HK-2 (cell line): Measurements from ENCODE around the gene TRPM3.
"Not testable (repeated sequence)": the region's sequence is repeated elsewhere in the genome, so short reads cannot be mapped to it uniquely, and the experiment has no call there.

Experiments
- DNase-seq: peaks from one replicate; pipeline ENCODE4 v3.0.0-alpha.2; 2018; ENCODE audit not compliant: unreplicated experiment

TRPM3 gene

DNA sequence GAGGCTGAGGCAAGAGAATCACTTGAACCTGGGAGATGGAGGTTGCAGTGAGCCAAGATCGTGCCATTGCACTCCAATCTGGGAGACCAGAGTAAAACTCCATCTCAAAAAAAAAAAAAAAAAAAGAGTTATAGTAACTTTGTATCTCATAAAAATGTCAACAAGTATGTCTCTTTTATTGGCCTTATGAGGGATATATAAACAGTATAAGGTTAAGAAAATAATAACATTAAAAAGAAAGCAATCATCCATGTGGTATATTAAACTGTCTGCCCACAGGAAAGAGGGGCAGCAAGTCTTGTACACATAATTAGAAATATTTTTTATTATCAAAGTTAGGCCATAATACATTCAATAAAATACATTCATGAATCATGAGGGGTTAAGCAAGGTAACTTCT is 447.6 kb downstream of the TRPM3 start:
- DNase-seq = no peak

DNA sequence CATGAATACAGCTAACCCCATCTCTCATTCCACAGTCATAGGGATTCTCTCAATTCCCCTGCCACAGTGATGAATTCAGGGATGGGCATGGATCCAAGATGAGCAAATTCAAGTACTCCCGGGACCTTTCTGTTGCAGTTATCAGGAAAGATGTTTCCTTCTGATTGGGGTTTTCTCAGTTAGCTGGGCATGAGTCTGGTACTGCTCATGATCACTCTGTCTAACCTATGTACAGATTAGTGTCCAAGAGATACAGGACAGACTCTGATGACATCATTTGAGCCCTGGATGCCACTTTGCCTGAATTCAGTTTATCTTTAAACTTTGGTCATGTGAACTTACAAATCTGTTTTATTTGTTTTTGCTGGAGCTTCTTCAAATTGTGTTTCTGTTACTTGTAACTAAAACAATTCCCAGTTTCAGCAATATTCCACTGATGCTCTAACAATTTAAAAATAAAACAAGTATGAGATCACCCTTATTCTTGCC is 449.2 kb downstream of the TRPM3 start:
- DNase-seq = no peak

DNA sequence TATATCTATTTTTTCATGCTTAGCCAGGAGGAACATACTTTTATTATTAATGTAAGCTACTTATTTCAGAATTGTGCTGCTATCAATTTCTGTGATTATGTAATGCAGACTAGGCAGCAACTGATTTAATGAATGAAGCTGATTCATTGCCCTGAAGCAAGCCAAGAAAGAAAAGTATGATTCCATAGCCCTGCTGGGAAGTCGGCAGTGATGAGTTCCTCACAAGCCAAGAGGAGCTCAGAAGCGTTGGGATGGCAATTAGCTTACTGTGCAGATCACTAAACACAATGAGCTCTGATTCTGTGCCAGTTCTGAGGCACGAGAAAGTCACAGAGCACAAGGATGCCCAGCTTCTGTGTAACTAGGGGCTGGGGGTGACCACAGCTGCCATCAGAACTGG is 452.7 kb downstream of the TRPM3 start:
- no peak for DNase-seq

DNA sequence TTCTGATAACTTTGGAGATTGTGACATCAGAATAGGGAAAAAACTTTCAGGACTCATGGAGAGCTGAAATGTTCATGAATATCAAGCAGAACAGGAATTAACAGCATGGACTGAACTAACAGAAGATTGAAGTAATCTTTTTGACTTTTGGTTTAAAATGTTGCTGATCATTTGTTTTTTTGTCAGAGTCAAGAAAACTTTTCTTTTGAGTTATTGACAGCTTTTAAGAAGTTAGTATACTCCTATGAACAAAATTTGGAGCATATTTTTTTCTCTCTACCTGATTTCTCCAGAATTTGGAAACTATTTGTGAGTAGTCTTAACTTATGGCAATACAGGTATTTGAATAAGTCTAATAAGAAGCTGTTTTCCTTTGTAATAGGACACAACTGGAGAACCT is 462.7 kb downstream of the TRPM3 start:
- DNase-seq = no peak

DNA sequence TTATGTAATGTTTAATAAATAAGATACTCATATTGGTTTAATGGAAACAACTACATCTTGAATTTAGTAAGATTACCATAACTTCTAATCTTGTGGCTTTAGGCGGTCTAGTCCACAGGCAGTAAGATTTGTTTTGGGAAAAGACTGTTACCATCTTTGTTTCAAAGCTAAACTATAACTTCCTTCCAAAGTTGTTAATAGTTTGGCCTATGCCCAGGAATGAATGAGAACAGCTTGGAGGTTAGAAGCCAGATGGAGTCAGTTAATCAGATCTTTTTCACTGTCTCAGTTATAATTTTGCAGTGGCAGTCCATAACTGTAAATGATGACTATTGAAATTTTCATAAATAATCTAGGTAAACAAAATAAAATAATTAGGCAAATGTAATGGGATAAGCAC is 465.1 kb downstream of the TRPM3 start:
- no peak for DNase-seq

DNA sequence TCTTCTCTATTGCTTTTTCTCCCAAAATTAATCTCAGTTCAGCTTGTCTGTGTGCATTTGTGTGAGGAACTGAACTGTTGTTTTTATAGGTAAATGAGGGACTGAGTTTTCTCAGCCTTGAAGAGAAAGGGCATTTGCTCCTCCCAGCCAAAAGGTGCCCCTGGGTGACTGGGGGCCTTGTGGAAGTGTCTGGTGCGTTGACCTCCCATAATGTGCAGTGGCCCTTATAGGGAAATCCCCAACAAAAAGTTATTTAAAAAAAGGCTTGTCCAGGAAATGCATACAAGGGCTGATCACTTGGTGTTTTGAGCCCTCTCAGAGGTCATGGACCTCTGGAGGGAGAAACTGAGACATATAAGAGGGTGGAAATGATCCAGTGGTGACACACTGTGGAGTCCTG is 467.3 kb downstream of the TRPM3 start:
- no peak for DNase-seq

DNA sequence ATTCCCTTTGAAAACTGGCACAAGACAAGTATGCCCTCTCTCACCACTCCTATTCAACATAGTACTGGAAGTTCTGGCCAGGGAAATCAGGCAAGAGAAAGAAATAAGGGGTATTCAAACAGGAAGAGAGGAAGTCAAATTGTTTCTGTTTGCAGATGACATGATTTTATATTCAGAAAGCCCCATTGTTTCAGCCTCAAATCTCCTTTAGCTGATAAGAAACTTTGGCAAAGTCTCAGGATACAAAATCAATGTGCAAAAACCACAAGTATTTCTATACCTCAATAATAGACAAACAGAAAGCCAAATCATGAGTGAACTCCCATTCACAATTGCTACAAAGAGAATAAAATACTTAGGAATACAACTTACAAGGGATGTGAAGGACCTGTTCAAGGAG is 476.8 kb downstream of the TRPM3 start:
- DNase-seq = not testable (repeated sequence)

DNA sequence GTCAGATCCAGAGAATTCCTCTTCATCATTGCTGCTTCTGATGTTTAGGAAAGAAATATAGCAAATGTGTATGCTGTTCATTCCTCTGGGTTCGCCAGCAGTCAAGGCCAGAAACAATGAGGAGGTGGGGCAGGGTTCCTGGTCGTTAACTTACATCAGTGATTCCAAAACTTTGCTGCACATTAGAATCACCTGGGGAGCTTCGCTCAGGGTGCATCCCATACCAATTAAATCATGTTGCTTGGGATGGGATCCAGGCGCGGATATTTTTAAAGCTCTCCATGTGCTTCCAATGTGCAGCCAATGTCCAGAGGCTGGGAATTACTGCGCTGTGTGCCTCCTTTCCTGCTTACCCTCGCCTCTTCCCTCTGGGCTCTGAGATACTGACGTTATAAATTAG is 479.1 kb downstream of the TRPM3 start:
- DNase-seq = no peak

DNA sequence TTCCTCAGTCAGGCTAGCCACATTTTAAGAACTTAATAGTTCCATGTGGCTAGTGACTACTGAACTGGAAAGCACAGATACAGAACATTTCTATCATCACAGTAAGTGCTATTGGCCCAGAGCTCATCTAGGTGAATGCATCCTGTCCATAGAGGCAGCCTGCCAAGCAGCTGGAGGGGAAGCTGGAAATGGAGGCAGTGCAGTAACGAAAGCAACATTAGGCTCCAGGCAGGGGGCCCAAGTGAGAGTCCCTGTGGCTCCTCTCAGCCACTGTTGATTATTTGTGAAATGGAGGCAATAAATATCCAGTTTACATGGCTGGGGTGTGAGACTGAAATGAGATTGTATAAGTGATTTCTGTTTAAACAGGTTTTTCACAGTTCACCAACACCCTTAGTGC is 479.8 kb downstream of the TRPM3 start:
- DNase-seq = no peak

DNA sequence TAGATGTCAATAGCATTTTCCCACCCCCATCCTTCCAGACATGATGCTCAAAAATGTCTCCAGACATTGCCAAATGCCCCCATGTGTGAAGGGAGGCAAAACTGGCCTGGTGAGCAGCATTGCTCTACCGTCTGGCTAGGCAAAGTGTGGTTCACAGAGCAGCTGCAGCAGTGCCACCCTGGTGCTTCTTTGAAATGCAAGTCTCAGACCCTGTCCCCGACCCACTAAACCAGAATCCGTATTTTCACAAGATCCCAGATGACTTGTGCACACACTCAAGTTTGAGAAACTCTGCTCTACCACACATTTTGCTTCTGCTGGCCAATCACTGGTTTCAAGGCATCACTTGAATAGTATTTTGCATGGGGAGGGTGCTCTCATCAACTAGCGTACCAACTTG is 480.4 kb downstream of the TRPM3 start:
- no peak for DNase-seq

DNA sequence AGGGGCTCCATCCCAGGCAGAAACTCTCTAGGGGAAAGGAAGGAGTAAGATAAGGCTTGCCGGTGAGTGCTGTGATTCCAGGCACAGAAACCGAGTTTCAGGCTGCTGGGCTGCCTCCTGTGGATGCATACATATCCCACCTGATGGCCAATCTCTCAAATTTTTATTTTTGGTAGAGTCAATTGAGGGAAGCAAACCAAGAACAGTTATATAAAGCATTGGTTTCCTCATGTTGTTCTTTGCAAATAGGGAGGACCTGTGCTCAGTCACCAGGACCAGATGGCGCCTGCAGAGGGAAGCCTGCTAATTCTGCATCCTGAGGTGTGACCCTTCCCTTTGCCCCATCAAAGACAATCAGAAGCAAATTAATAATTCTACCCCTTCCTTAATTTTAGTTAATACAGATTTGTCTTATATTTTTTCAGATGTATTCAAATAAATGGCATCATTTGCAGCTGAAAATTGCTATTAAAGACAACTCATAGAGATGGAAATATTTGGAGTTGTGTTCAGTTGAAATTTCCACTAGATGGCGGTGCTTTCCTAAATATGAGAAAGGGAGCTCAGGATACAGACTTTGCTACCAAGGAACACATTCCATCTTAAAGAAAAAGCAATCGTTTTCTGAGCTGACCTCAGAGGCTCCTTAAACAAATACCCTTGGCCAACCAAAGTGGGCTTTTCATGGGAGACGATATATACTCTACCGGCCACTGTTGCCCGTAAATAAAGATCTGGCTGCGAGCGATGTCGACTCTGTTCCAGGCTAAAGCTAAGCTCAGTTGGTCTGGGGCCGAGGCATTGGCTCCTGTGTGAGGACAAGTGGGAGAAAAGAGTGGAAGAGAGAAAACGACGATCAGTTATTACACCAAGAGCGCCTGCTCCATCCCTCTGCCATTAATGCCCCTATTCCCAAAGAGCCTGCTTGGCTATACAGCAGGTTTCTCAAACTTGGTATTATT is 481.3 kb downstream of the TRPM3 start:
- no peak for DNase-seq

DNA sequence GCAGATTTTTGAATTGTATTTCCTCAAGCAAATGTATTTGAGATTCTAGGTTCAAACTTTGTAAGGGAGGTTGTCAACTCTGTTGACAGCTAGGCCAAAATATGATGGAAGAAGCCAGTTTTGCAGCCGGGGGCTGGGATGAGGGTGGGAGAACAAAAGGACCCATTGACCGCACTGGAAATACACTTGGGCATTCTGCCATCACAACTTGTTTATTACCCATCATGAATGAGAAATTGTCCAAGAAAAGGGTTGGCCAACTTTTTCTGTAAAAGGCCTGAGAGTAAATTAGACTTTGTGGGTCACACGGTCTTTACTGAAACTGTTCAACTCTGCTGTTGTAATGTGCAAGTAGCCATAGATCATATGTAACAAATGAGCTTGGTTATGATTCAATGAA is 485.6 kb downstream of the TRPM3 start:
- DNase-seq = no peak

DNA sequence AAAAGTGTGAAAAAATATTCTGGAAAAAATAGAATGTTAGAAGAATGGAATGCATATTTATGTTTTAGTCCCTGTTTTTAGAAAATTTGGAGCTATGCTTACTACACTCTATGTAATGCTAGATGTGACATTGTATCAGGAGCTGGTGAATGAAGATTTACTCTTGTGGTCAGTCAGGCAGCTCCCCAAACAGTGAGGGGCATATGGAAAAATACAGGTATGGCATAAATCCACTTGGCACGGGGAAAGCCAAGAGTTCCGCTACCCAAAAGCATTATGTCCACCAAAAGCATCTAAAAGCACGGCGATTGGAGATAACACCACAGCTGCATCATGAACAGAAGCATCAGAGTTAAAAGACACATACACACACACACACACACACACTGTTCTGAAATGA is 486.7 kb downstream of the TRPM3 start:
- no peak for DNase-seq

DNA sequence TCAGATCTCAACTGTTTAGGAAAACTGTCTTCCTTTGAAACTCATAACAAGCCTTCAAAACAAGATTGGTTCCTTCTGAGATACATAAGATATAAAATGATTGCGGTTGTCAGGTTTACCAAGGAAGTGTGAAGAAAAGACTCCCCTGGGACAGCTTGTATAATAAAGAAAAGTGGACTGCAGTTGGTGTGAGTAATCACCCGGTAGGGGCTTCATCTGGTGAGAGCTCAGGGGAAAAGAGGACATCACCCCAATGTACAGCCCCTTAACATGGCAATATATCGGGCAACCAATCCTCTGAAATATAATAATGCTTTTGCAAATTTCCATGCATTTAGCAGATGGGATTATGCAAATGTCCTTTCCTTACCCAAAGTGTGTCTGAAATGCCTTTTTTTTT is 490.4 kb downstream of the TRPM3 start:
- no peak for DNase-seq

DNA sequence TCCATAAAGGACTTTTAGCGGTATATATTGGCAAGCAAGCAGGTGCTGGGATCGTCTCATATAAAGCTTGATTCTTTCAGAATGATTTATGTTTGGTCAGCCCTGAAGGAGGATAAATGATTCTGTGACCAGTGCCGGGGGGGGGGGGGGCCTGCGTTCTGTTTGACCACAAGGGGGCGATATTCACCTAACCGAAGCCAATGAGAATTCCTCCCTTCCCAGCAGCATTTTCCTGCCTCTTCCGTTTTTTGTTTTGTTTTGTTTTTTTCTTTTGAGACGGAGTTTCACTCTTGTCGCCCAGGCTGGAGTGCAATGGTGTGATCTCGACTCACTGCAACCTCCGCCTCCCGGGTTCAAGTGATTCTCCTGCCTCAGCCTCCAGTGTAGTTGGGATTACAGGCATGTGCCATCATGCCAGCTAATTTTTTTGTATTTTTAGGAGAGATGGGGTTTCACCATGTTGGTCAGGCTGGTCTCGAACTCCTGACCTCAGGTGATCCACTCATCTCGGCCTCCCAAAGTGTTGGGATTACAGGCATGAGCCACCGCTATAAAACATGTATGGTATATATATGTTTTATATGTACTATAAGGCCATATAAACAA is 492.2 kb downstream of the TRPM3 start:
- not testable (repeated sequence) for DNase-seq

DNA sequence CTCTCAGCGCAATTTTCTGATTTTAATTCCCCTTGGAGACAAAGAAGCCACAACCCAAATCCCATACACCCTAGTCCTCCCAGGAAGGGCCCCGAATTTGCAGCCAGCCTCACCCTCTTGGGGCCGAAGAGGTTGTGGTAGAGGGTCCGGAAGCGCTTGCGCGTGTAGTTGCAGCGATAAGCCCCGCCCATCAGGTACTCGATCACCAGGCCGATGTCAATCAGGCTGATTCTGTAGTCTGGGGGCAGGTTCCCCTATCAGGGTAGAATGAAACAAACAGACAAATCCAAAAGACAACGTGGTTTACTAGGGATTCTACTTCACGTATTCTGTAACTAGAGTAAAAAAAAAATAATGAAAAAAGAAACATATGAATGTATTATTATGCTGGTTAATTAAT is 496.3 kb downstream of the TRPM3 start:
- no peak for DNase-seq

DNA sequence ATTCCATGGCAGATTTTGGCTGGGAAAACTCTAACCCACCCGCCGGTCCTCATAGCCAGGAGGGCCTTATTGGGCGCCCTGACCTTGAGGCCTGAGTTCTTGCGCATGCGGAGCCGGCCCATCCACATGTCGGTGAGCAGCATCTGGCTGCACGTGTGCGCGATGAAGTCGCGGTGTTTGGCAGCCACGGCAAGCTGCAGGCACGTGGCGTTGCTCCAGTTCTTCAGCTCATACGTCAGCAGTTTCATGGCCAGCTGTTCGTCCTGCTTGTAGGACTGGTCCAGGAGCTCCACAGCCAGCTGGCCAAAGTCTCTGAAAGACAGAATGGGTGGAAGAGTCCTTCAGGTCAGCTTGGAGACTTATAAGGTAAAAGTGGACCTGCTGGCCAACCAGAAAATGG is 502.6 kb downstream of the TRPM3 start:
- DNase-seq = no peak

DNA sequence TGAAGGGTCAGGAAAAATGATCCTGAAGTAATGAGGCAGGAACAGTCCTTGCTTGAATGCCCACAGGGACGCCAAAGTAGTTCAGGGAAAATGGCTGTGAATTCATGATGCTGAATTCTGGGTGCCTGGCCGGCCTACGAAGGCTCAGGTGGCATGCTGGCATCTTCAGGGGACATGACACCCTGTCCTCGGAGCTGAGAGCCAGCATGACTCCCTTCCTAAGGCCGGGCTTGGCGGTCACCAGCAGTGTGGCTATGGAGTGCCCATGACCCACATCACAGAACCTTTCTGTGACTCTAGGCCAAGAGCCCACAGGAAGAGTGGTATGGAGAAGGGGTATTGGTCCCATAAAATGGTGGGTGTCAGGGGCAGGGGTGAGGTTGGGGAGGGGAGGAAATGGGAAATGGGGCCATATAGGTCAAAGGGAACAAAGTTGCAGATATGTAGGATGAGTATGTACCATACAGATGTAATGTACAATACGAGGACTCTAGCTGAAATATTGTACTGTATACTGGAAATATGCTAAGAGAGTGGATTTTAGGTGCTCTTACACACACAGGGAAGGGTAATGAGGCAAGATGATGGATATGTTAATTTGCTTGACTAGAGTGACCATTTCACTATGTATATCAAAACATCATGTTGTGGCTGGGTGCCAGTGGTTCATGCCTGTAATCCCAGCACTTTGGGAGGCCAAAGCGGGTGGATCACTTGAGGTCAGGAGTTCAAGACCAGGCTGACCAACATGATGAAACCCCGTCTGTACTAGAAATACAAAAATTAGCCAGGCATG is 504.2 kb downstream of the TRPM3 start:
- DNase-seq = no peak

DNA sequence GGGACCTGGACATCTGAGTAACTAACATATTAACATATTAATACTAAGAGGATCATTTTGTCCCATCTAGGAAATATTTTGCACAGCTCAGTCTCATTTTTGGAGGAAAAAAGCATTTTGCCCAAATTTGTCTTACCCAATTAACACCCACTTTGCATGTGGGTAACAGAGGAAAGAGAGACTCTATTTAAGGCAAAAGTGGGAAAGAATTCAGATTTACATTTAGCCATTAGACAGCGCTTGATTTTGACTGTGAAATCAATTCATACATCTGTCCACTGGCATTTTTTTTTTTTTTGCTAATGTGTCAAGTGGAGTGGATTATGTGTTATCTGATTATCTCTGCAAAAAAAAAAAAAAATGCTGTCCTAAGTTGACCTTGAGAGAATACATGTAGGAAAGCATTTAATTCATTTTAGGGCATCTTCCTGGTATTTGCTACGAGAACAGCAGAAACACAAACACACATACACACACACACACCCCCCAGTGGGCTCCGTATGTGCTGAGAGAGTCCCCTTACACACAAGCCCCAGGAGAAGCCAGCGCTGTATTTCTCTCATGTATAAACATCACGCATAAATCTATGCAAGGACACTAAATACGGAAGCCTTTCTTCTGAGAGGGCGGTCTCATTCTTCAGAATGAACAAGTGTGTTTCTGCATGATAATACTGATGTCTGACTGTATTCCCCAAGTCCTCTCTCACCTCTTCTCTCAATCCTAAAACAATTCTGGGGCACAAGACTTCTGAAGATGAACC is 505.0 kb downstream of the TRPM3 start:
- no peak for DNase-seq

DNA sequence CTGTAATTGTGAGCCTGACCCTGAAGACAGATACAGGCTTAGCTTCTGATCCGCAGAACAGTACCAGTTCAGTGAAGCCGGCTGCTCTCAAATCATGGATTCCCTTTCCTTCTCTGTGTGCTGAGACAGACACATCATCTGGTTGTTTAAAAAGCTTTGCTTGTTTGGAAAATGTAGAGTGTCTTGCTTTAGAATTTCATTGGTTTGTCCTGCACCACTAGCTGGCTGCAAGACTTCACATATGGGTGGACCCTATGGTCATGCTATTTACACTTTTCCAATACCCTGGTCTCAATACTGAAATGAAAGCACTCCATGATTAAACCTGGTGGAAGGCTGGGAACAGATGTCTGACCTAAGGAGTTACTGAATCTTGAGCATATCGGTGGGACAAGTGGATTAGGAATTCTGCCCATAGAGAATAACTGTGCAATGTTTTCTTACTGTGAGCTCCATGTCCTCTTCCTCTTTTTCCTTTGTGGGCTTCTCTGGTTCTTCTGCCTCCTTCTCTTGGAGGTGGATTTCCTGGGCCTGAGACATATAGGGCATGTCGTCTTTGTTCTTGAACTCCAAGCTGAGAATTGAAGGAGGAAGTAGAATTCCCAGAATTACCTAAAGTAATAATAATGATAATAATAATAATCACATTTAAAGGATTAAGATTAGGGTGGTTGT is 505.8 kb downstream of the TRPM3 start:
- no peak for DNase-seq

DNA sequence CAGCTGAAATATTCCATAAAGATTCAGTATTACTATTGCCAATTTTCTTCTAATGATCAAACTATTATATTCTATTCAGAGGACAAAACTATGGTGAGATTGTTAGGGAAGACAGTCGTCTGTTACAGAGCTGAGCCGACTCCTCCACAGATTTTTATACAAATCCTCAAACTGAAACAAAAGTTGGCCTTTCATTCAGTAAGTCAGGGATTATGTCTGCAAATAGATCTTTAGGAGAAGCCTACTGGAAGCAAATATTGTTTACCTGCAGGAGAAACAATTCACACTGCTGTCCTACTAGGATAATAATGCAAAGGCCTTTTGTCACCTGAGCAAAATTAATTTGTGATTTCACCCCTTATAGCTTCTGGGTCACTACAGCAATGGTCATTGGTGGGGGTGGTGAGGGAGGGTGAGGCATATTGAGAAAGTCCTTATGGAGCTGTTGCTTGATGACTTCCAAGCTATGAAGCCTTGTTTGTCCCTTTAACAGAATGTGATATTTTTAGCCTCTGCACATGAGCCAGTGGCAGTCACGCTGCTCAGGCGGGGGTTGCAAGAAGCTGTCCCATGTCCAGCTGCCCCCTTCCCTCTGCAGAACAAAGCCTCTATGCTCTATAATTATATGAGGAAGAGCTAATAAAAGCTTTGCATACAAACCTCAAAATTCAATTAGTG is 506.5 kb downstream of the TRPM3 start:
- DNase-seq = no peak
